Stimulated activated CD8-positive, alpha-beta memory T cell treated with anti-CD3 and anti-CD28 coated beads, Interleukin-4, amount 100 ng/mL, for 24 hours (primary cell): ENCODE data around the gene CBX1.

Source experiments
- DNase-seq: peaks from one replicate; pipeline ENCODE4 v3.0.0-alpha.2; 2020; ENCODE audit warnings: low read depth

CBX1 gene

DNA sequence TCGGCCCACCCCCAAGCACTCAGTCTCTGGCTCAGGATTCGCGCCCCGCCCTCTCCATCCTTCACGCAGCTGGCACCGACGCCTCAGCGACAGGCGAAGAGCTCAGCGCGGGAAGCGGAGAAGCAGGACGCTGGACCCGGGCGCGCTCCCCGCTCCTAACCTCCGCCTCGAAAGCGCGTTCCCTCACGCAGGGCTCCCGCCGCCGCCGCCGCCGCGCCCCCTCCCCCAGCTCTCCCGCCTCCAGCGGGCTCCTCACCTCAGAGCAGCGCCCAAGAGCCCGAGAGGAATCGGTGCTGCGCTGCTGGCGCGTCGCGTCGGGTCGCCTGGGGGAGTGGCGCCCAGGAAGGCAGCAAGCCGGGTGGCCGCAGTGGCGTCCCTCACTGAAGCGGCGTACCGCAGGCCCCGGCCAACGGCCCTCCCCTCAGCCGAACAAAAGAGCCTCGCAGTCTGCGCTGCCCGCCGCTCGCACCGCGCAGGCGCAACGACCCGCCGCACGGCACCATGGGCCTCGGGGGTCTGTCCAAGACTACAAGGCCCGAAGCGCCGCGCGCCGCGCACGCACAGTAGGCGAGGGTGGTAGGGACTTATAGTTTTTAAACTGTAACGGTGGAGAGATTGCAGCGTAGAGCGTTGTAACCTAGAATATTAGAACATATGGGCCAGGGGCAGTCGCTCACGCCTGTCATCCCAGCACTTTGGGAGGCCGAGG lies at the start of gene CBX1:
TSS of gene CBX1 (minus strand) at position 467 of the 709 bp plus-strand sequence. CDS start 24,474 bp downstream, outside the sequence.
- peak; percentile 91 for DNase-seq

DNA sequence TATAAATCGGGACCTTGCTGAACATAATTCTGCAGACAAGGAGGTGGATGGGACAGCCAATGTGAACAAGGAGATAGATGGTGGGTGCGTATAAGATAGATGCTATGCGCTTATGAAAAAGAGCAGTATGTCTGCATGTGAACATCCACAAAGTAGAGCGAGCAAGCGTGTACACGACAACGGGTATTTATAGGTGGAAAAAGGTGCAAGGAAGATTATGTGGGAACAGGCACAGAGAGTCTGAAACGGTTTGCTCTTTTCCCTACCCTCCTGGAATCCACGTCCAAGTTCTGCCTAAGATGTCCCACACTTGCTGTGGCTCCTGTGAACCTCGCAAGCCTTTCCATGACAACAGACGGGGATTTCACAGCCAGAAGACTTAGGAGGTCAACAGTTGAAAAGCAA lies 49.3 kb upstream of the CBX1 start:
- no peak for DNase-seq

DNA sequence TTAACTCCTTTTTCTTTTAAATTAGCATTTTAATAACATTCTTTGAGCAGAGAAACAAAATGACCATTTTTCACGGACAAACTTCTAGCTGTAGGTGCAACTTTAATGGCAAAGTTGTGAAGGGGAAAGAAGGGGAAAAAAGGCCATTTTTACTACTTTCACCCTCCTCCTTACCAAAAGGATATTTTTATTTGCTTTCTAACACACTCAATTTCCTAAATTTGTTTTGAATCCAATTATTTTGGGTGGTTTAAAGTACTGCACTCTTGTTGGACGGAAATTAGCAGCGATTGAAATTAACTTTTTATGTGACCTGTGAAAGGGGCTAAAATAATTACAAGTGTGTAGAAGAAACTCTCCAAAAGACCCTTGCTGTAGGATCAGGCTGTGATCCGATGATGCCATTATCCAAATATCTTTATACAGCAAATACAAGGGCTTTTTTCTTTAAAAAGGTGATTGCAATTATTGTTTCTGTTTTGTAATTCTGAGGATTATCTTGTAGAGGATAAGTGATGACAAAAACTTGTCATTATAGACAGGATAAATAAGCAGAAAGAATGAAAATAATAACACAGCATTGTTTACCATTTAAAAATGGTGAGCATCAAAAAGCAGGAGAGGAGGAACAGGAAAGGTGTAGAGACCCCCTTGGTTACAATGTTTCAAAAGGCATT lies 48.6 kb upstream of the CBX1 start:
- DNase-seq = no peak

DNA sequence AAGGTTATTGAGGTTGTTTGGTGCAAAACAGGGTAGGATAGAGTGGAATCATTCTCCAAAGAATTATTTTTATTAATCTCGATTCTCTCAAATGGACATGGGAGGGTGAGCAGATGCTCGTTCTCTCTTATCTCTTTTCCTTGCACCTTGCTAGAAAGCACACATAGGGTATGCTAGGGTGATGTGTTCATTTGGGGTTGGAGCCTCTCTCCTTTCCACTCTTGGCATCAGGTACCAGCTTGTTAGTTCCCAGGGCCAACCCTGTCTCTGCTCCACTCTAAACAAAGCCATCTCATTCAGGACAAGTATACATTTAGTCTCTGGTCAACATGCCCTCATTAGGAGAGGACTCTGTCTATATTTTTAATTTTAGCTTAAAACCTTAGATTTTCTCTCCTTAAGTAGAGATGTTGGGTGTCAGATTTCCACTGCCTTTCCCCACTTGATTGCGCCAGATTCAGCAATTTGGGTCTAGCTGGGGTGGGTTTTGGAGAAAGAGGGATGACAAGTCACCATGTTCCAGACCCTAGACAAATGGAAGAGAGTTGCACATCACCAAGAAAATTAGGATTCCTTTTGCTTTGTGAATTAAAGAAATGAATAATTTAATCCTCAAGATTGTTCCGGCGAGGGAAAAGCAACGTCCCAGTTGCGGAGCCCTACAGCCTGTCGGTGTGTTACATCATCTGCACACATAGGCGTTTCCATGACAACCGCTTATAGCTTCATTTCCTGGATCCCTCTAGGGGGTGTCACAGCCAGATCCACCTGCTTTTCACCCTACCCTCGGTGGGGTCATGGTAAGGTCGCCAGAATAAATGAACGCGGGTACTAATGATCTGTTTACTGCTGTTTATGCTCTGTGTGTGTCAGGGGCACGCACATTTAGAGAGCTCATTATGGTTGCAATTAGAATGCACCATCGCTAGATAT lies 47.8 kb upstream of the CBX1 start:
- no peak for DNase-seq

DNA sequence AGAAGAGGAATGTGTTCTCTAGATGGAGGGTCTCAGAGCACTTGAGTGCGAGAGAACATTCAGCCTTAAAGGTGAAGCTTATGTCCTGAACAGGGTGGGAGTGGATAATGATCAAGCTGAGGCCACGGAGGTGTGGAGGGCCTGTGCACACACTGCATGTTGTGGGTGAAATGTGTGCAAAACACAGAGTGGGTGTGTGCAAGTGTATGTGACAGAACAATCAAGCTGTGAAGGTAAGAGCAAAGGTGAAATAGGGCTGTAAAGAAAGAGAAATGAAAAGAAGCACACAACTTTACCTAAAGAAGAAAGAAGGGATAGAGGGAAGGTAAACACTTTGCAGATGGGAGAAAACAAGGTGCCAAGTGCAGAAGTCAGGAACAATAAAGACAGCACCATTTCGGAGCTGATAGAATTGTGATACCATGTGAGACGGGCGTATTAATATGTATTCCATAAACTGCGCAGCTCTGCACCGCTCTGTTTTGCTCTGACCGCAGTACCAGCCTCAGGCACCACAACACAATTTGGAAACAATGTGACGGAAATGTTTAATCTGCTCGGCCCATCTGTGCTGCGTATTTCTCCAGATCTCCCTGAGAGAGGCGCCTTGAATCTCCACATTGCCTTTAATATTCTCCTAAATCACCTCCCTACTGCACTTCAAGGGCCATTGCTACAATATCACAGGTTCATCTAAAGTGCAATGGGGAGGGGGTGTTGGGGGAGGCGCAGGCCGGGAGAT lies 46.9 kb upstream of the CBX1 start:
- DNase-seq = no peak

DNA sequence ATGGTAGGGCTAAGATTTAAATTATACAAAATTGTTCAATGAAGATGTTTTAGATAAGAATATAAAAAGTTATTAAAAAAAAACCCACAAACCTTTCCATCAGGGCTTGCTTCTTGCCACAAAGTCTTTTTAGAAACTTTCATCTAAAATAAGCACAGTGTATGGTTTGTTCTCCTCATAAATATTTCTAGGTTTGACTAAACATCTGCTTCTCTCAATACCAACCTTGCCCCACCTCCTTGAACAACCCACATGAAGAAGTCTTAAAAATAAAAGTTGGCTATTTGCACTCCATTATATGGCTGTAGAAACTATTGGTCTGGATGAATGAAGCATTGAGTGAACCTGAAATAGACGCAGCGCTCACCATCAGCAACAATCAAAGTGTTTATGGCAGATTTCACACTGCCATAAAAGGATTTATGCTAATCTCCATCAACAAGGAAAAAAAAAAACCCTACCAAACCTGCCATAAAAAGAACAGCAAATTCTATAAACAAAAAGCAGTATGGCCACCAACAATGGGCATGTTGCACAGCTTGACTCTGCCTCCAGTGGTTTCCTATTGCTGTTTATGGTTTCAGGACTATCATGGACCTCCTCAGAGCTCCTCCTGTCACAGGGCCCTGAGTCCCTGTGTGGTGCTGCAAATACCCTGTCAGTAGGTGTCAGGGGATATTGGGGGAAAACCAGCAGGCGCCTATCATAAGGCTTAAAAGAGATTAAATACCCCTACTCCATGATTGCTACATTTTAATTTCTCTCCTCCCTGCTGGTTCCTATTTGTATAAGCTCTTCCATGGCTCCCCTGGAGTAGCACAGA lies 43.9 kb upstream of the CBX1 start:
- DNase-seq = no peak

DNA sequence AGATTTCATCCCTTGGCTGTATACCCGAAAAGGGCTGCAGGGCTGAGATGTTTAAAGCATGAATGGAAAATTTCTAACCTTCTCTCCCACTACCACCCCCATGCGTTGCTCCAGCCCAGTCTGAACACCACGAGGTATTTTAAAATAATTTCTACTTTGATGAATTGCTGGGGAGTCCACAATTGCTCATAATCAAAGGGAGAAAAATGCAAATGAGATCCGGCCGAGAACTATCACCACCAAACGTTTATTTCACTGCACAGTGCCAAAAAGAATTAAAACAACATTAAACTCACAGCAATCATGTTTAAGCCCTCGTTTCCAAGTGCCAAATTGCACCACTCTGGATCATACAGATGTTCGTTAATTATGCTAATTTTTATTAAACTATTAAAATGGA lies 43.0 kb upstream of the CBX1 start:
- DNase-seq = no peak

DNA sequence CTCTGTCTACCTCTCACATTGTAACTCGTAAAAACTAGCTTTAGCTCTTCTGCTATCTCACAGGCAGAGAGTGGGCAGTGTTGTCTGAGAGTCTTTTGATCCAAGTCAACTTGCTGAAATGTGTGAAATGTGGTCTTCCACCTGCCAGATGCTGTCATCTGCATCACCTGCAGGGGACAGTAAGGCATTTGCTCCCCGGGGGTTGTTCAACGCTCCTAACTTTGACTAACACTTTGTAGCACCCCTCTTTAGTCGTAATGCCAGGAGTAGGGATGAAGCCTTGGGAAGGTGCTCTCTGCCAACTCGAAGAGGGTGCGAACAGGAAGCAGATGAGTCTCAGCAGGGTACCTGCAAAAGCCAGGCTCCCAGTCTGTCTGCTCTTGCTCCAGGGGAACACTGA lies 42.4 kb upstream of the CBX1 start:
- DNase-seq = no peak

DNA sequence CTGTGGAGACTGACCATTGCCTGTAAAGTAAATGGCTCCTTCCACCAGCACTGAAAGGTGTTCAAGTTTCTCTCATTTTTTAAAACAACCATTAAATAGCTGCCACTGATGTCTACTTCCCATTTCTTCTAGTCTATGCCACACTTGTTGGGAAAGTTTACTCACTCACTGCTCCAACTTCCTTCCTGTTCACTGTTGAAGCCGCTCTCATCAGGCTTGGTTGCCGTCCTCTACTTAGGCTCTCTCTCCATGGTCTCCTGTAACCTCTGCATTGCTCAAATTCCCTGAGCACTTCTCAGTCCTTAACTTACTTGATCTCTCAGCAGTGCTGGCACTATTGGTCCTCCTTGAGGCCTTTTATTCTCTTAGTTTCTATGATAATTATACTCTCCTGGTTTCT lies 38.7 kb upstream of the CBX1 start:
- DNase-seq = no peak

DNA sequence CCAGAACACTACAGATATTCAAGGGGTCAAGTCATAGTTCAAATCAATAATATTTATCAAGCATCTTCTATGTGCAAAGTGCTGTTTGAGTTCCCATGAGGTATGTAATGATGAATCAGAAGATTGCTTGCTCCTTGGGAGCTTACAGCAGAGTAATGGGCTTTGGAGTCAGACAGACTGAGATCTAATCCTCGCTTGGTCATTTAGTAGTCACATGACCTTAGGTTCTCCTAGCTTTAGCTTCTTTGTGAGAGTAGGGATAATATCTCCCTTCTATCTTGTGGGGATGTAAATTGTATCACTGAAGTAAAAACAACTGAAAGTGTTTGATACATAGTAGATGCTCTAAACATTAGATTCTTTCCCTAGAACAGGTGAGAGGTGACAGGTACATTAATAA lies 36.4 kb upstream of the CBX1 start:
- DNase-seq = no peak

DNA sequence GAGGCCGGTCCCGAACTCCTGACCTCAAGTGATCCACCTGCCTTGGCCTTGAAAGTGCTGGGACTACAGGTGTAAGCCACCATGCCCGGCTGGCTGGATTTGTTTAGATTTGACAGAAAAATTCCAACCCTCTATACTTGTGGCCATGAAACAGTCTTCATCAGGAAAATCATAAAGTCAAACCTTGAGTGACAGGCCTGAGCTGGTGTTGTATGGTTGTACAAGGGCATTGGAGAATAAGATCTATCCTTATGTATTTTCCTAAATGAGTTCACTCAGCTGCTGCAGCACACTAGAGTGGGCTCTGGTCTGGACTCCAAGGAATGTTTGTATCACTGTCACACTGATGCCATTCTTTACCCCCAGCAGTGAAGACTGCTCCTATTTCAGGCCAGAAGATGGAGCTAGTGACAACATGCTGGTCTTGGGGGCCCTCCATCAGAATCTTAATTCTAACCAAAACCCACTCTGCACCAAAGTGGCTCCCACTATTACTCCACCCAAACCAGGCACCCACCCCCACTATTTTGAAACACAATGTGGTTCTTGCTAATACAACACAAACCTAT lies 33.7 kb upstream of the CBX1 start:
- no peak for DNase-seq

DNA sequence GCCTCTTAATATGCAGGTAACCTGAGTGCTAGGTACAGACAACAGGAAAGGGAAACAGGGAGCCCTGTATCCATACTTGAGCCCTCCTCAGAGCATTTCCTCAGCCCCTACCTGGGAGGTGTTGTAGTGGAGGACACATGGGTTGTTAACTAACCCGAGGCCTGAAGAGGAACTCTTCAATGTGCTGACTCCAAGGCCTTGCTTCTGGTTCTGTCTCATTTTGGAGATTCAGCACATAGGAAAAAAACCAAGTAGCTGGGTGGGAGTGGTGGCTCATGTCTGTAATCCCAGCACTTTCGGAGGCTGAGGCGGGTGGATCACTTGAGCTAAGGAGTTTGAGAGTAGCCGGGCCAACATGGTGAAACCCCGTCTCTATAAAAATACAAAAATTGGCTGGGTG lies 31.1 kb upstream of the CBX1 start:
- no peak for DNase-seq

DNA sequence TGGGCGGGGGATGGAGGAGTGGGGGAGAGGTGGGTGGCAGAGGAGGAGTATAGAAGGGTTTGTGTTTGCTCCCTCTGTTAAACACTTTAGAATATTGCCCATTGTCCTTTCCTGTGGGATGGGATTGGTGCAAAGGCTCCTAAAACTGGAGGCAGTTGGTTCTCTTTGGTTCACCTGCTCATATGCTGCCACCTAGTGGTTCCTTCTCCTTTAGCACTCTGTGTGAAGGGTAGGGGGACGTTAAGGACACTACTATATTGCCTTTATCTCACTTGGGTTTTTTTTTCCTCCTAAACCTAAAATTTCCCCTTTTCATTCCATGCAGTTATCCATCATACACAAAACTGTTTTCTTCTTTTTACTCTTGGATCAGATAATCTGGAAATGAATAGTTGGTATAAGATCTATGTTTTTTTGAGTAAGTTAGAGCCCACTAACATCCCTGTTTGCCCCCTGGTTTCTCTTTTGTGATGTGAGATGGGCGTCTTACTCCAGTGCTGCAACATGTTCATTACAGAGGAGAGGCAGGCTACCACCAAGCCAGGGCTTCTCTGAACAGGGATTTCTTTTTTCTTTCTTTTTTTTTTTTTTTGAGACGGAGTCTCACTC lies 30.0 kb upstream of the CBX1 start:
- DNase-seq = no peak

DNA sequence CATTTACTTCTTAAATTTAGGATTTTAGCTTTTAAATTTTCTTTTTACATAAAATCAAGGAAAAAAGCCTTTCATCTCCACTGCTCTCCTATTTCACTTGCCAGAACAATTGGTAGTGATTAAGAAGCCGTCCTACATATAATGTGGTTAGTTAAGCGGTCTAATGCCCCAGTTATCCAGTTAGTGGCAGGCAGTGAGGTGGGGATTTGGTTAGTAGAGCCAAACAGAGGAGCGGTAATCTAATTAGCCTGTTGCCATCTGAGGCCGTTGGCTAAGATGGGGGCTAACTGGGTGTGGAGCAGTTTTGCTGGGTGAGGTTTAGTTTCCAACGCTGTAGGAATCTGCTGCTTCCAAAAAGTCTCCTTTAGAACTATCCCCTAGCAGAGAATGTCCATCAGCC lies 28.7 kb upstream of the CBX1 start:
- no peak for DNase-seq

DNA sequence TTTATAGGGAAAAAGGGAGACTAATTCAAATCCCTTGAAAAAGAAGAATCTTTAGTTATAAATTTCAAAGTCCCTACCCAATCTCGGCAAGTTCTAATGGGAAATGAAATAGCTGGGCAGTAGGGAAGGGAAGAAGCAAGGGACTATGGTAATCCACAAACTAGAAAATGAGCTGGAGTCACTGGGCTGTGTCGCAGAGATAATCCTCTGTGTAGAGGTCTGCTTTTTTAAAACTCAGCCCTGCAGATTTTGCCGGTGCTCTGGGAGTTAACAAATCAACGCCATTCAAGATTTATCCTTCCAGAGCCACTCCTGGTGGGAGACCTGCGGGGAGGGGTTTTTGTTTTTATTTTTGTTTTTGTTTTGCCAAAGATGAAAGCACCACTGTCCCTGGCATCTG lies 27.1 kb upstream of the CBX1 start:
- no peak for DNase-seq

DNA sequence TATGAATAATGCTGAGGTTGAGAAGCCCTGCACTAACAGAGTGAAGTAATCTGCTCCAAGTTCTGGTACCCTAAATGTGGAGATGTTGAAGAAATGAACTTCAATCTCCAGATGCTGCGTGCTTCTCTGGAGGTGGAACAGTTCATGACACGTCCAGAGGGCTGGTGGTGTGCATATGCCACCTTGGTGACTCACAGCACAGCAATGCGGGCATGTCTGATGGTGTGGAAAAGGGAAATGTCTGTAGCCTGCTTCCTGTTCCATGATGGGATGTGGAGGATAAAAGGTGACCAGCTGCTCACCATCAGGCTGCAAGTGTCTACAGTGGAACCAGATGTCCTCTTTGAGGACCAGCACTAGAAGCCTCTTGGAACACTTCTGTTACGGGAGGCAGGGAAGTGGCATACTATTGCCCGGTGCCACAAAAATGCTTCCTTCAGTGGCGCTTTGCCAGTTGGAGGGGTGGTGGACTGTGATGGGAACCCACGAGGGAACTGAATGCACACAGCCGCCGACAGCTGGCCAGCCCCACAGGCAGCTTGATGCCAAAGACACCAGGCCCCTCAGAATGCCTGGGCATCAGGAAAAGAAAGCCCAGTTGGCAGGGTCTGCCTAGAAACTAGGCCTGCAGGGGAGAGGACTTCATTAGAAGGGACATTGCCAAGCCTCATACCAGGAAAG lies 26.2 kb upstream of the CBX1 start:
- no peak for DNase-seq

DNA sequence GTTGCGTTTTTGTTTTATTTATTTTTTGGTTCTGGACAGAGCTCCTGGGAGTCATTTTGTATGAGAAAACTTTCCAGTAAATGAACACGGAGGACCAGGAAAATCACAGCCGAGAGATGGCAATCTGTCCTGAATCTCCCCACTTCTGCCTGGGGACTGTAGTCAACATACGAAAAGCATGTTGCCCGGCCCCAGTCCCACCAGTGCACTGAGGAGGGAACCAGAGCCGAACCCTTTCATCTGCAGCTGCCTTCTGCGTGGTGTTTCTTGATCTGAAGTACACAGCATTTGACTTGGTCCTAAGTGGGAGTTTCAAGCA lies 25.2 kb upstream of the CBX1 start:
- DNase-seq = no peak

DNA sequence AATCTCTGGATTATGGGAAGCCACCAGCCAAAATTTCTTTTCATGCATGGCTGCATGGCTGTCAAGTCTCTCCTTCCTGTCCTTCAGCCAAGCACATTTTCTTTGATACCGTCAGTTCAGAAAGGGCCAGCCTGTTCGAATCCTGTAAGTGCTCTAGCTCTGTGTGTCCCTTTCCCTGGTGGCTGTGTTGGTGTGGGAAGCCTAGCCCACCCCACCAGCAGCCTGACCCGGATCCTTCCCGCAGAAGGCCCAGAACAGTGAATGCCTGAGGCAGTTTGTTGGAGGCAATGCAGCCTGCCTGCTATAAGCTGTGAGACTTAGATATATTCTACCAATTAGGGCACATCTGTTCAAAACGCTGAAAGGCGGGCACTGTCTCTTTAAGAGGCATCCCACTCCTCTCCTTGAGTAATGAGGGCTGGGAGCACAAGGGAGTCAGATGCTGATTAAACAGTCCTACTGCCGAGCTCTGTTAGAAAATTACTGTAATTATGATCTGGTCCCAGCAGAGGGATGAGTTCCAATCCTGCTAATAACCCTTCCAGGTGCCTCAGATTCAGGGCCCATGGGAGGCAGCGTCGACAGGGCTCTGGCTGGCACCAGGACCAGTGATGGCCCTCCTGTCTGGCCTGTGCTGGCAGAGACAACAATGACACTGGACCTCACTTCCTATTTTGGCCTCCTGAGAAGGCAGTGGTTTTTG lies 24.7 kb upstream of the CBX1 start:
- DNase-seq = no peak

DNA sequence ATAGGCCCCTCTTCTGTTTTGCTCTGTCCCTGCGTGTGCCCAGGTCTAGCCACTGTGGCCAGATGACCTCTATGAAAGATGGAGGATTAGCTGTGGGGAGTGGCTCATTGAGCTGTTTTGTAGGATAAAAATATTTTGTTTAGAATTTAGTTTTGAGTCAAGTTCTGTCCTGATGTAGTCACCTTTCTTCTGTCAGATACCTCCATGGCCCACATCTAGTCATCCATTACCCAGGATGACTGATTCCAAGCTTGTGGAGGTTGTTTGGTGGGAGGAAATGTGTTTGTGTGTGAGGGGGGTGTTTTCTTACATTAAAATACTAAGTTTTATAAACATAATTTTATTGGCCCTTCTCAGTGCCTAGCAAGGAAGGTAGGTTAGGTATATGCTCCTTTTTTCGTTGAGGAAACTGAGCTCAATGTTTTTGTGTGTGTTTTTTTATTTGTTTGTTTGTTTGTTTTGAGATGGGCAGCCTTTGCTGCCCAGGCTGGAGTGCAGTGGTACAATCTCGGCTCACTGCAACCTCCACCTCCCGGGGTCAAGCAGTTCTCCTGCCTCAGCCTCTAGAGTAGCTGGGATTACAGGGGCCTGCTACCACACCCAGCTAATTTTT lies 22.6 kb upstream of the CBX1 start:
- no peak for DNase-seq
